Measurements from ENCODE around the gene ULBP1.
"Not testable (repeated sequence)": the region's sequence is repeated elsewhere in the genome, so short reads cannot be mapped to it uniquely, and the experiment has no call there.

Gene ULBP1

GRCh38 chr6:149965194-149966020, 1.7 kb downstream of the ULBP1 start:
- H3K4me3 ChIP-seq (ENCODE audit: low read depth, low read length), result peak overlapping the region; percentile 35
- no peak for TF ChIP-seq CTCF (IDR thresholded peaks at IDR 0.05; ENCODE audit: low read depth, low read length, missing control alignments)
- in situ Hi-C loops (cut with HindIII; ENCODE audit: low sequenced_read_pairs), result no loop called here
- no peak for DNase-seq (ENCODE audit: low read depth)

DNA sequence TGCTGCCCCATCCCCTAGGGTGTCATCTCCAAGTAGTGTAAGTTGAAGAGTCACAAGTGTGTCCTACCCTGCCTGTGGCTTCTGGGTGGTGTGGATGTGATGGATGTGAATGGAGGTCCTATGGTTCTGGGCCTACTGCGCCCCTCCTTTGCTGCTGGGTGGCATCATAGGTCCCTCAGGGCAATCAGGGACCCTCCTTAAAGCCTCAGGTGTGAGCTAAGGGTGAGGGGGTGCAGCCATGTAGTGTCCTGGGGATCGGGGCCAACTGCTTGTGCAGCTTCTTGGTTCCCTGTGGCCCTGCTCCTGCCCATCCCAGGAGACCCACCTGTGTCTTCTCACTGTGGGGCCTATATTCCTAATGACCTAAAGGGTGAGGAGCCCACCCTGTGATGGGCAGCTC, 2.6 kb downstream of the ULBP1 start:
- in situ Hi-C loops (cut with HindIII; ENCODE audit: low sequenced_read_pairs); H3K4me3 ChIP-seq (ENCODE audit: low read depth, low read length); DNase-seq (ENCODE audit: low read depth): not testable (repeated sequence)

DNA sequence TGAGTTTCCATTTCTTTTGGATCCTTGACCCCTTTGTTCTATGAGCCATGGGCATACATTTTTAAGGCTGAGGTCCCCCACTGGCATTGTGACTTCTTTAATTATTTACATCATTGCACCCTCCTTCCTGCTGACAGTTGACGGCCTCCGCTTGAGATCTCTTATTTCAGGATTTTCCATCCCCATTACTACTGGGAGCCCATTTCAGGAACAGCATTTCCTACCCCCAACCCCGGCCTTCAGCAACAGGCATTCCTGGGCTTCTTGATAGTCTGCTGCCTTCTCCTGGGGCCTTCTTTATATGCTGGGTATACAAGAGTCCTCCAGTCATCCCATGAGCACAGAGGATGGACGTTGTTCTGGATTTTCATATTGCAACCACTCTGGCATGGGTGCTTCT, 3.8 kb downstream of the ULBP1 start:
- in situ Hi-C loops (cut with HindIII; ENCODE audit: low sequenced_read_pairs), result no loop called here
- no peak overlapping the region for H3K4me3 ChIP-seq (ENCODE audit: low read depth, low read length)
- DNase-seq (ENCODE audit: low read depth), result no peak
- TF ChIP-seq CTCF (IDR thresholded peaks at IDR 0.05; ENCODE audit: low read depth, low read length, missing control alignments), result no peak

DNA sequence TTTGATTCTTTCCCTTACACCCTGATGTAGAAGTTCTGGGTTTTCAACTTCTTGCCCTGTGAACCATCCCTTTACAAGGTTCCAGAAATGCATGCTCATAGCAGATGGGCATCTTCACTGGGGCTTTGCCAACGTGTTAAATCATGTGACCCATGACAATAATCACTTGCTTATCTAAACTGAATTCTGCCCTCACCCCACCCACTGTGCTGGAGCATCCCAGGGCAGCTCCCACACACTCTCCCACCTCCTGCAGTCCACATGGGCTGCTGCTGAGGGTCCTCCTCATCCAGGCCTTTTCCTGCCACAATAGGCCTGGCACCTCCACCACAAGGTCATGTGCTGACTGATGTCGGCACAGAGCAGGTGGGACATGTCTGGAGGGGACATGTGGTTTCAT, 4.3 kb downstream of the ULBP1 start:
- DNase-seq (ENCODE audit: low read depth); H3K4me3 ChIP-seq (ENCODE audit: low read depth, low read length); in situ Hi-C loops (cut with HindIII; ENCODE audit: low sequenced_read_pairs): not testable (repeated sequence)

GRCh38 chr6:149968909-149969308, 5.2 kb downstream of the ULBP1 start:
- DNase-seq (ENCODE audit: low read depth); H3K4me3 ChIP-seq (ENCODE audit: low read depth, low read length); in situ Hi-C loops (cut with HindIII; ENCODE audit: low sequenced_read_pairs): not testable (repeated sequence)

DNA sequence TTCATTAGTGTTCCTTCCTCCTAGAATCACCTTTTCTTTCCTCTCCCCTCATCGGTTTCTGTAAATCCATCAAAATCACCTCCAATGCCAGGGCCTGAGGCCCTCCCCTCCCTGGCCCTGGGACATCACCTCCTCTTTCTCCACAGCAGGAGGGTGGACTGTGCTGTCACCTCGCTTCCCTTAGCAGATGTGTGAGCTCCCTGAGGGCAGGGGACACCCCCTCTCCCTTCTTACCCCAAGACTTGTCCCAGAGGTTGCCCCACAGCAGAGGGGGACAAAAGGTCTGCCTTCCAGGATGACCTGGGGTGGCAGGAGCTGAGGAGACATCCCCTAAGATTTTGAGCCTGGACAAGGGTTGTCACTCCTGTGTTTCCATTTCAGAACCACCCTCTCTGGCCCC, 5.9 kb downstream of the ULBP1 start:
- DNase-seq (ENCODE audit: low read depth), result no peak
- TF ChIP-seq CTCF (IDR thresholded peaks at IDR 0.05; ENCODE audit: low read depth, low read length, missing control alignments), result no peak
- in situ Hi-C loops (cut with HindIII; ENCODE audit: low sequenced_read_pairs), result no loop called here
- H3K4me3 ChIP-seq (ENCODE audit: low read depth, low read length), result no peak overlapping the region

DNA sequence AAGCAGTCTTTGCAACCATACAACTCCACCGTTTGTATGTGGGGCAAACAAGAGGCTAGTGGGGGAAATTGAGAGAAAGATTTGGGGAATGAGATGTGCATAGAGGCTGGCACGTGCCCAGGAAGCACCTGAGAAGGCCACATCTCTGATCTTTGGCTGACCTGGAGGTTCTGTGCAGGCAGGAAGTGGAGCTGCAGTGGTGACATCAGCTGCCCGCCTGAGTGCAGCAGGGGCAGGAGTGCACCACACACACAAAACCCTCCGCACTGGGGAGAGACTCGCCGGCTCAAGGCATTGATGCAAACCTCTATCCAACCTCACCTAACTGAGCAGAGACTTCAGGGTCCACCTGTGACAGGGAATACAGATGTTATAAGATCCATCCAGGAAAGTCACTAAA, 10.7 kb downstream of the ULBP1 start:
- DNase-seq (ENCODE audit: low read depth); in situ Hi-C loops (cut with HindIII; ENCODE audit: low sequenced_read_pairs); H3K4me3 ChIP-seq (ENCODE audit: low read depth, low read length): not testable (repeated sequence)

GRCh38 chr6:149974825-149975224, 11.1 kb downstream of the ULBP1 start:
- TF ChIP-seq CTCF (IDR thresholded peaks at IDR 0.05; ENCODE audit: low read depth, low read length, missing control alignments), result no peak
- DNase-seq (ENCODE audit: low read depth), result no peak
- in situ Hi-C loops (cut with HindIII; ENCODE audit: low sequenced_read_pairs), result no loop called here
- H3K4me3 ChIP-seq (ENCODE audit: low read depth, low read length), result no peak overlapping the region

DNA sequence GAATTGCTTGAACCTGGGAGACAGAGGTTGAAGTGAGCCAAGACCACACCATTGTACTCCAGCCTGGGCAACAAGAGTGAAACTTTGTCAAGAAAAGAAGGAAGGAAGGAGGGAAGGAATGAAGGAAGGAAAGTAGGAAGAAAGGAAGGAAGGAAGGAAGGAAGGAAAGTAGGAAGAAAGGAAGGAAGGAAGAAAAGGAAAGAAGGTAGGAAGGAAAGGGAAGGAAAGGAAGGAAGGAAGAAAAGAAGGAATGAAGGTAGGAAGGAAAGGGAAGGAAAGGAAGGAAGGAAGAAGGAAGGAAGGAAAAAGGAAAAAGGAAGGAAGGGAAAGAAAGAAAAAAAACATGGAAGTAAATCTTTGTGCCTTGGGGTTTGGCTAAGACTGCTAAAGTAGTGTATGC, 11.7 kb downstream of the ULBP1 start:
- TF ChIP-seq CTCF (IDR thresholded peaks at IDR 0.05; ENCODE audit: low read depth, low read length, missing control alignments), result no peak
- in situ Hi-C loops (cut with HindIII; ENCODE audit: low sequenced_read_pairs), result no loop called here
- no peak for DNase-seq (ENCODE audit: low read depth)
- H3K4me3 ChIP-seq (ENCODE audit: low read depth, low read length), result no peak overlapping the region
